Mucosa of descending colon (tissue), 3 donors: Measurements from ENCODE around the gene TMEM40. TPM values are rescaled to one million over a fixed set of nuclear protein-coding genes. Genes with fewer than 3 reads are reported as not detected.

Experiments used
- ATAC-seq: fragments of 200-7000 bp; cut with Tn5 transposase; one replicate; pipeline ENCODE4 v1.9.1; 2020; ENCODE audit warnings: mild to moderate bottlenecking, moderate library complexity
- DNase-seq, 3 donors: peaks; one replicate each; pipeline ENCODE4 v3.0.0-alpha.2; 2020
- H3K36me3 ChIP-seq: fragments of 200-600 bp; one replicate; pipeline ENCODE4 v1.8.0; 2021; ENCODE audit warnings: low read depth, mild to moderate bottlenecking
- H3K4me1 ChIP-seq: fragments of 200-600 bp; one replicate; pipeline ENCODE4 v1.8.0; 2021; ENCODE audit warnings: low read depth, mild to moderate bottlenecking
- H3K4me3 ChIP-seq: fragments of 200-600 bp; one replicate; pipeline ENCODE4 v1.8.0; 2021; ENCODE audit warnings: mild to moderate bottlenecking
- H3K9me3 ChIP-seq: fragments of 200-600 bp; one replicate; pipeline ENCODE4 v1.8.0; 2021; ENCODE audit warnings: mild to moderate bottlenecking
- CTCF ChIP-seq: fragments of 200-600 bp; IDR thresholded peaks from one replicate; pipeline ENCODE4 v1.8.0; 2022; ENCODE audit warnings: antibody characterized with exemption, mild to moderate bottlenecking
- intact Hi-C, 2 donors: fragments of 100-400 bp; cut with DNase I in 1 of 2; cut with micrococcal nuclease in 1 of 2; formaldehyde crosslinking; loops; one replicate each; pipeline versions ENCODE4 v1.11.0 to v1.11.1; 2022; cut with DNase I, micrococcal nuclease
- total RNA-seq, 3 donors: library from RNA; stranded (reverse); fragmentation: NEBNext Ultra II Directional in 2 of 3; extraction: Animal tissue kit (Norgen Biotek cat#: 25700) in 2 of 3; gene quantifications; one replicate each; pipeline versions ENCODE4 v1.2.1 to v1.2.4, GENCODE V29; 2021 to 2023
- donor health status: DM: no; HTN: no; CAD: no; lungs with moderate emphysema.
- donor health status: DM: no; HTN: no; CAD: no.
- donor health status: DM: no; HTN: yes; CAD: no.

The TMEM40 gene
- total RNA-seq, 3 donors from 2014 or later: not detected

- TF ChIP-seq CTCF: no peak
- no peaks in the 10 kb centered on the region for H3K4me1 ChIP-seq
- DNase-seq: no peak
- intact Hi-C loops: no loop called here
- no peaks in the 10 kb centered on the region for H3K36me3 ChIP-seq
- H3K9me3 ChIP-seq: no peaks in the 10 kb centered on the region
- no peak overlapping the region for H3K4me3 ChIP-seq
- ATAC-seq: no peak
These were observed 21.7 kb downstream of the TMEM40 start for GRCh38 chr3:12737319-12737718.

DNA sequence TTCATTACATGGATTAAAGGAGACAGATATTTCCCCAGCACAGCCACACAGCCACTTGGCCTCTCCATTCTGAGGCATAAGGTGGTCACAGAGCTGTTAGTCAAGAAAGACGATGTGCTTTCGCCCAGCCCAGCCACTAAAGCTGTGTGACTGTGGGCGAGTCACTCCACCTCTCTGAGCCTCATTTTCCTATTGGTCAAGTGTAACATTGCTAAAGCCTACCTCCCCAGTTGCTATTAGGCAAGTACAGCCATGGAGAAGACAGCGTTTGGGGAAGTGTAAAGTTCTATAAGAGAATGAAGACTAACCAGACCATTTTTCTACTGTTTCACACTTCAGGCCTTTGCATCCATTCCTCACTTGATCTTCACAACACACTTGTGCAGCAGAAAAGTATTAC, 24.1 kb downstream of the TMEM40 start:
- intact Hi-C loops: no loop called here
- TF ChIP-seq CTCF: no peak
- ATAC-seq (no peak), DNase-seq (no peak)
- H3K9me3 ChIP-seq: no peaks in the 10 kb centered on the region
- H3K4me1 ChIP-seq: no peaks in the 10 kb centered on the region
- H3K4me3 ChIP-seq: no peak overlapping the region
- no peaks in the 10 kb centered on the region for H3K36me3 ChIP-seq

DNA sequence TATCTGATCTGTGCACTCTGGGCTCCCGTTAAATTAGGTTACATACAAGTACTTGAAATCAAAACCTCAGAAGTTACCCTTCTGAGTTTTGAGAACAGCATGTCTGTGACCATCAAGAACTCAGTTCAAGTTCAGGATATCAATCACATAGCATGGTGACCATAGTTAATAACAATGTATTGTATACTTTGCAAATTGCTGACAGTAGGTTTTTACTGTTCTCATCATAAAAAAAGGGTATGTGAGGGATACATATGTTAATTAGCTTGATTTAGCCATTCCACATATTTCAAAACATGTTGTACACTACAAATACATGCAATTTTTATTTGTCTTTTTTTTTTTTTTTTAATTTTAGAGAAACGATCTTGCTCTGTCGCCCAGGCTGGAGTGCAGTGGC, 25.5 kb downstream of the TMEM40 start:
- H3K36me3 ChIP-seq: no peaks in the 10 kb centered on the region
- H3K4me1 ChIP-seq: no peaks in the 10 kb centered on the region
- no peak overlapping the region for H3K4me3 ChIP-seq
- no peak for TF ChIP-seq CTCF
- intact Hi-C loops: no loop called here
- DNase-seq (no peak), ATAC-seq (no peak)
- no peaks in the 10 kb centered on the region for H3K9me3 ChIP-seq

- no peak for TF ChIP-seq CTCF
- intact Hi-C loops: no loop called here
- H3K4me1 ChIP-seq: no peaks in the 10 kb centered on the region
- no peaks in the 10 kb centered on the region for H3K36me3 ChIP-seq
- no peaks in the 10 kb centered on the region for H3K9me3 ChIP-seq
- DNase-seq: no peak
- no peak for ATAC-seq
- H3K4me3 ChIP-seq: no peak overlapping the region
These were observed 28.4 kb downstream of the TMEM40 start for GRCh38 chr3:12730506-12731242.

GRCh38 chr3:12729051-12729651, 29.9 kb downstream of the TMEM40 start:
- H3K9me3 ChIP-seq: no peaks in the 10 kb centered on the region
- no peak for DNase-seq
- intact Hi-C loops: no loop called here
- TF ChIP-seq CTCF: no peak
- no peak overlapping the region for H3K4me3 ChIP-seq
- no peaks in the 10 kb centered on the region for H3K4me1 ChIP-seq
- ATAC-seq: no peak
- no peaks in the 10 kb centered on the region for H3K36me3 ChIP-seq
